Measurements from ENCODE around the gene MAGI2. TPM values are rescaled to one million over a fixed set of nuclear protein-coding genes. Genes with fewer than 3 reads are reported as not detected.
"Not testable (repeated sequence)": the region's sequence is repeated elsewhere in the genome, so short reads cannot be mapped to it uniquely, and the experiment has no call there.

Gene MAGI2
- total RNA-seq, 1 experiment from 2014 or later: 0.07 TPM

GRCh38 chr7:79078273-79078672, 375.2 kb downstream of the MAGI2 start:
- no peaks in the 10 kb centered on the region for H3K4me1 Mint-ChIP-seq (ENCODE audit: insufficient read depth, unreplicated experiment)
- POLR2A ChIA-PET: no interaction called here
- H3K9me3 Mint-ChIP-seq (ENCODE audit: unreplicated experiment): no peaks in the 10 kb centered on the region
- no peak for TF ChIP-seq CTCF (IDR thresholded peaks at IDR 0.05; ENCODE audit: unreplicated experiment)
- peaks cover 51% of the 10 kb centered on the region for H3K27me3 Mint-ChIP-seq (ENCODE audit: insufficient read depth, unreplicated experiment)
- no peak overlapping the region for H3K27ac Mint-ChIP-seq (ENCODE audit: low read depth, unreplicated experiment)
- no peaks in the 10 kb centered on the region for H3K36me3 Mint-ChIP-seq (ENCODE audit: insufficient read depth, unreplicated experiment)
- no TSS peak for BruUV-seq (replicated peaks)
- DNase-seq (ENCODE audit: unreplicated experiment): no peak
- intact Hi-C loops (cut with micrococcal nuclease): no loop called here
- CTCF ChIA-PET: interaction anchor here (0.7 kb wide), 1 partner anchor 38 kb away, joined by 3 read pairs; no protein-coding TSS in a partner anchor
- H3K4me3 Mint-ChIP-seq (ENCODE audit: unreplicated experiment): no peak overlapping the region

GRCh38 chr7:79071187-79071586, 382.3 kb downstream of the MAGI2 start:
- H3K36me3 Mint-ChIP-seq (ENCODE audit: insufficient read depth, unreplicated experiment); H3K4me1 Mint-ChIP-seq (ENCODE audit: insufficient read depth, unreplicated experiment); BruUV-seq (replicated peaks); intact Hi-C loops (cut with micrococcal nuclease); H3K4me3 Mint-ChIP-seq (ENCODE audit: unreplicated experiment); CTCF ChIA-PET; DNase-seq (ENCODE audit: unreplicated experiment); POLR2A ChIA-PET; H3K27ac Mint-ChIP-seq (ENCODE audit: low read depth, unreplicated experiment); H3K9me3 Mint-ChIP-seq (ENCODE audit: unreplicated experiment): not testable (repeated sequence)
- peaks cover 56% of the 10 kb centered on the region for H3K27me3 Mint-ChIP-seq (ENCODE audit: insufficient read depth, unreplicated experiment)

GRCh38 chr7:79064187-79064823, 389.2 kb downstream of the MAGI2 start:
- Mint-ChIP-seq H3K4me3 (ENCODE audit: unreplicated experiment) (no peak overlapping the region), H3K9me3 (ENCODE audit: unreplicated experiment) (no peaks in the 10 kb centered on the region), H3K27me3 (ENCODE audit: insufficient read depth, unreplicated experiment) (peaks cover 34% of the 10 kb centered on the region), H3K4me1 (ENCODE audit: insufficient read depth, unreplicated experiment) (no peaks in the 10 kb centered on the region), H3K36me3 (ENCODE audit: insufficient read depth, unreplicated experiment) (no peaks in the 10 kb centered on the region), H3K27ac (ENCODE audit: low read depth, unreplicated experiment) (no peak overlapping the region)
- intact Hi-C loops (cut with micrococcal nuclease): no loop called here
- CTCF ChIA-PET: interaction anchor here (0.7 to 2.2 kb wide), 3 partner anchors 11 to 50 kb away, joined by 3 to 6 read pairs (median 4); no protein-coding TSS in a partner anchor
- DNase-seq (ENCODE audit: unreplicated experiment): no peak
- no peak for TF ChIP-seq CTCF (IDR thresholded peaks at IDR 0.05; ENCODE audit: unreplicated experiment)
- no TSS peak for BruUV-seq (replicated peaks)
- POLR2A ChIA-PET: no interaction called here

- ChIA-PET POLR2A (no interaction called here), CTCF (interaction anchor here (0.6 to 2.2 kb wide), 3 partner anchors 9 to 1250 kb away, joined by 3 to 6 read pairs (median 4); no protein-coding TSS in a partner anchor)
- H3K36me3 Mint-ChIP-seq (ENCODE audit: insufficient read depth, unreplicated experiment): no peaks in the 10 kb centered on the region
- no peak for DNase-seq (ENCODE audit: unreplicated experiment)
- peaks cover 32% of the 10 kb centered on the region for H3K27me3 Mint-ChIP-seq (ENCODE audit: insufficient read depth, unreplicated experiment)
- H3K9me3 Mint-ChIP-seq (ENCODE audit: unreplicated experiment): no peaks in the 10 kb centered on the region
- no peaks in the 10 kb centered on the region for H3K4me1 Mint-ChIP-seq (ENCODE audit: insufficient read depth, unreplicated experiment)
- TF ChIP-seq CTCF (IDR thresholded peaks at IDR 0.05; ENCODE audit: unreplicated experiment): peak; percentile 5
- no peak overlapping the region for H3K27ac Mint-ChIP-seq (ENCODE audit: low read depth, unreplicated experiment)
- BruUV-seq (replicated peaks): no TSS peak
- no peak overlapping the region for H3K4me3 Mint-ChIP-seq (ENCODE audit: unreplicated experiment)
- intact Hi-C loops (cut with micrococcal nuclease): no loop called here
These were observed 390.3 kb downstream of the MAGI2 start for GRCh38 chr7:79063019-79063698.

Data from MCF 10A (cell line).